ENCODE data around the gene GZMA.
"Not testable (repeated sequence)": the region's sequence is repeated elsewhere in the genome, so short reads cannot be mapped to it uniquely, and the experiment has no call there.

Gene GZMA

GRCh38 chr5:55102348-55102747 is at the start of gene GZMA:
Gene GZMA (plus strand): TSS chr5:55102646. CDS start chr5:55102683, 37 bp downstream.
- DNase-seq (ENCODE audit: low read depth) = no peak

- no peak for DNase-seq (ENCODE audit: low read depth)
Measured at GRCh38 chr5:55055183-55055582, 47.3 kb upstream of the GZMA start.

GRCh38 chr5:55062039-55062779 is 40.2 kb upstream of the GZMA start:
- no peak for DNase-seq (ENCODE audit: low read depth)

GRCh38 chr5:55063220-55063863 is 39.1 kb upstream of the GZMA start:
- no peak for DNase-seq (ENCODE audit: low read depth)

GRCh38 chr5:55063899-55064298 is 38.5 kb upstream of the GZMA start:
- no peak for DNase-seq (ENCODE audit: low read depth)

- no peak for DNase-seq (ENCODE audit: low read depth)
Measured at GRCh38 chr5:55064523-55064922, 37.9 kb upstream of the GZMA start.

GRCh38 chr5:55066277-55066676 is 36.2 kb upstream of the GZMA start:
- DNase-seq (ENCODE audit: low read depth) = no peak

- DNase-seq (ENCODE audit: low read depth) = no peak
Measured at GRCh38 chr5:55070968-55071367, 31.5 kb upstream of the GZMA start.

- DNase-seq (ENCODE audit: low read depth) = no peak
Measured at GRCh38 chr5:55071413-55071812, 31.0 kb upstream of the GZMA start.

GRCh38 chr5:55072666-55073065 is 29.8 kb upstream of the GZMA start:
- no peak for DNase-seq (ENCODE audit: low read depth)

GRCh38 chr5:55073211-55073610 is 29.2 kb upstream of the GZMA start:
- no peak for DNase-seq (ENCODE audit: low read depth)

- DNase-seq (ENCODE audit: low read depth) = no peak
Measured at GRCh38 chr5:55081541-55081940, 20.9 kb upstream of the GZMA start.

GRCh38 chr5:55089301-55089700 is 13.1 kb upstream of the GZMA start:
- DNase-seq (ENCODE audit: low read depth) = not testable (repeated sequence)

GRCh38 chr5:55091011-55091410 is 11.4 kb upstream of the GZMA start:
- DNase-seq (ENCODE audit: low read depth) = not testable (repeated sequence)

GRCh38 chr5:55096182-55096581 is 6.3 kb upstream of the GZMA start:
- DNase-seq (ENCODE audit: low read depth) = no peak

- DNase-seq (ENCODE audit: low read depth) = no peak
Measured at GRCh38 chr5:55096861-55097260, 5.6 kb upstream of the GZMA start.

- not testable (repeated sequence) for DNase-seq (ENCODE audit: low read depth)
Measured at GRCh38 chr5:55101148-55101547, 1.3 kb upstream of the GZMA start.

GRCh38 chr5:55101556-55102276 is 730 bp upstream of the GZMA start:
- no peak for DNase-seq (ENCODE audit: low read depth)

GRCh38 chr5:55104036-55104772 is 1.8 kb downstream of the GZMA start:
- no peak for DNase-seq (ENCODE audit: low read depth)

GRCh38 chr5:55104946-55105701 is 2.7 kb downstream of the GZMA start:
- no peak for DNase-seq (ENCODE audit: low read depth)

- not testable (repeated sequence) for DNase-seq (ENCODE audit: low read depth)
Measured at GRCh38 chr5:55105976-55106375, 3.5 kb downstream of the GZMA start.

GRCh38 chr5:55108661-55109060 is 6.2 kb downstream of the GZMA start:
- DNase-seq (ENCODE audit: low read depth) = no peak

Measured in fibroblast of the conjunctiva (primary cell).